NCI-H748 treated with DMSO at 0.1 percent for 48 hours (cell line): ENCODE data around the gene NUMA1.

Source experiments
- DNase-seq: peaks from one replicate; lab custom pipeline; 2025; lab: John Stamatoyannopoulos, UW

The NUMA1 gene

DNA sequence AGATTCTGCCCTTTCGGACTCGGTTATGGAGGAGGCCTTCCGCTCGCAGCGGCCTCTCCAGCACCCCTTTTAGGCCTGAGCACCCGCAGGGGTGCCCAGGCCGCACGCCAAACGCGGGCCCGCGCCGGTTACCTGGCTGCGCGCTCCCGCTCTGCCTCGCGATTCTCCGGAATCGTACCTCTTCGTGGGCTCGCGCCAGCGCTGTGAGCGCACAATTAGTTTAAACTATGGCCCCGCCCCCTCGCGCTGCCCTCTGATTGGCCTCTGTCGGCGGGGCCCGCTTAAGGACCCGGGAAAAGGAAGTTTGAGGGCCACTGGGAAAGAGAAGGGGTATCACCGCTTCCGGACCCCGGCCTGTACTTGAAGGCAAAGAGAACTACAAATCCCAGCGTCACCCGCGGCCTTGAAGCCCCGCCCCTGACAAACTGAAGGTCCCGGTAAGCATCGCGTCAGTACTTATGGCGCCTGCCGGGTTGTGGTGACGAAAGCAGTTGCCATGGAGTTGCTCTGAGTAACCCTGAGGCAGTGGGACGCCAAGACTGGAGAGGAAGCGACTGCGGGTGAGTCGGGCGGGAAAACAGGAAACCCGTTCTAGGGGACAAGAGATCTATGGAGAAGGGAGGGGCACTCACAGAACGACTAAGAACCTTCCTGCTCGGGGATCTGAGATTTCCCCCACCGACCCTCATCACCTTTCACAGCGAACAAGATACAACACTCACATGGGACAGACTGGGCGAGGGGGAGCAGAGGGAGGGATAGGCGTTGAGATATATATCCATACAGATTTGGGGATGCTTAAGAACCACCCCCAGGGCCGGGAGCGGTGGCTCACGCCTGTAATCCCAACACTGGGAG, at the start of gene NUMA1, which contains the start of gene LRRC51:
Gene NUMA1, minus strand, starts transcription at position 217 of the 858 bp plus-strand sequence. CDS start 44,599 bp downstream, outside the sequence.
Gene LRRC51, plus strand, starts transcription at position 525 of the 858 bp plus-strand sequence. CDS start 8,234 bp downstream, outside the sequence.
- DNase-seq = peak; percentile 99

GRCh38 chr11:72129381-72129780, 49.0 kb upstream of the NUMA1 start:
- no peak for DNase-seq

- no peak for DNase-seq
Observed at GRCh38 chr11:72127923-72128322, 47.6 kb upstream of the NUMA1 start.

- no peak for DNase-seq
Observed at GRCh38 chr11:72125956-72126355, 45.6 kb upstream of the NUMA1 start.

- DNase-seq = no peak
Observed at GRCh38 chr11:72124046-72124445, 43.7 kb upstream of the NUMA1 start.

- DNase-seq = no peak
Observed at GRCh38 chr11:72123117-72123653, 42.8 kb upstream of the NUMA1 start.

DNA sequence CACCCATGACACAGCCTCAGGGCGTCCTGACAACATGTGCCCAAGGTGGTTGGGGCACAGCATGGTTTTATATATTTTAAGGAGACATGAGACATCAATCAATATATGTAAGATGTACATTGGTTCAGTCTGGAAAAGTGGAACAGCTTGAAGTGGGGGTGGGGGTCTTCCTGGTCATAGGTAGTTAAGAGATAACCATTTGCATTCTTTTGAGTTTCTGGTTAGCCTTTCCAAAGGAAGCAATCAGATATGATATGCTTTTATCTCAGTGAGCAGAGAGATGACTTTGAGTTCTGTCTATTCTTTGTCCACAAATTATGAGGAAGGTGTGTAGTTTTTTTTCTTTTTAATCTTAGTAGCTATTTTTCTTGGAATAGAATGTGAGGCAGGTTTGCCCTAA, 42.3 kb upstream of the NUMA1 start:
- no peak for DNase-seq

- no peak for DNase-seq
Observed at GRCh38 chr11:72120930-72121329, 40.6 kb upstream of the NUMA1 start.

DNA sequence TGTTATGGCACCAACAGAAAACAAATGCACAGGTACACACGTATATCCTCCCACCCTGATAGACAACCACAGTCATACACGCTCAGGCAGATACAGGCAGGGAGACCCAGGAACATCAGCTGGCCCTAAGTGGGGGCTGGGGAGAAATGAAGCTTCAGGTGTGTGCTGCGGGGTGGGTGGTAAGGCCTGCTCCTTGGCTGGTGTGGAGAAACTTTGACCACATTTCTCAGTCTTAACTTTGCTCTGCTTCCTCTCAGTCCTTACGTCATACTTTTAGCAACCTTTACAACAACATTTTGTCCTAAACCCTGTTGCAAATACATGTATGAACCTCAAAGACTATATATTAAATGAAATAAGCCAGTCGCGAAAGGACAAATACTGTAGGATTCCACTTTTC, 38.9 kb upstream of the NUMA1 start:
- DNase-seq = no peak

- no peak for DNase-seq
Observed at GRCh38 chr11:72116019-72116755, 35.8 kb upstream of the NUMA1 start.

GRCh38 chr11:72114570-72114969, 34.2 kb upstream of the NUMA1 start:
- no peak for DNase-seq

DNA sequence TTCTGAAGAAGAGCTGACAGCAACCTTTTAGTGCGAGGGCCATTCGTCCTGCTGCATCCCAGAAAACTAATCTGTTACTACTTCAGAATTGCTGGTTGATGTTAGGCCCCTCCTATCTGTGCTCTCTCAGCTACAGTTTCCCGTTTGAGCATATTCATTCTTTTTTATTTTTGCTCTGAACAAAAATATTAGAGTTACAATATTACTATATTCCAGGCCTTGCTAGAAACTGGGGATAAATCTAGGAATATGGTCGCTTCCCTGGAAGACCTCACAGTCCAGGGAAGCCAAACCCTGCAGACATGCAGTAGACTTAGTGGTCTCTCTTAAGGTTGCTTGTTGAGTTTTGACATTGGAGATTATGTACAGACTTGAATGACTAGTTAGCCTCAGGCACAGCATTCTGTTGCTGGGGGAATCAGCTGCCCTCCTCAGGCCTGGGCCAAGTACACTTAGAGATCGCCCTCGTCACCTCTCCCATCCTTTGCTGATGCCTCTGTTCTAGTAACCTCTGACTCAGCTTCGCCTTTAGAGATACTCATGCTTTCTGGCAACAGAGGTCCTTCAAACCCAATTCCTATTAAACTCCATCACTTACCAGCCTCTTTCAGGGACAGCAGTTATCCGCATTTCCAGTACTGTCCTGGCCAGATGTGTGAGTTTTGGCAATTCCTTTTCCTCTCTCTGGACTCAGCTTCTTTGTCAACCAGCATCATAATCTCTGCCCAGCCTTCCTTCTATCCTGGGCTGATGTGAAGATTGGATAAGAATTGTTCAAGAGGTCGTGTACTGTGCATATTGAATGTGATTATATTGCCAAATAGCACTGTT, 32.9 kb upstream of the NUMA1 start:
- no peak for DNase-seq

GRCh38 chr11:72112143-72112977, 32.0 kb upstream of the NUMA1 start, which contains the start of gene ANAPC15:
TSS of gene ANAPC15 (minus strand) at chr11:72112695. CDS start at chr11:72111276, 1,419 bp downstream.
- DNase-seq = peak; percentile 99

DNA sequence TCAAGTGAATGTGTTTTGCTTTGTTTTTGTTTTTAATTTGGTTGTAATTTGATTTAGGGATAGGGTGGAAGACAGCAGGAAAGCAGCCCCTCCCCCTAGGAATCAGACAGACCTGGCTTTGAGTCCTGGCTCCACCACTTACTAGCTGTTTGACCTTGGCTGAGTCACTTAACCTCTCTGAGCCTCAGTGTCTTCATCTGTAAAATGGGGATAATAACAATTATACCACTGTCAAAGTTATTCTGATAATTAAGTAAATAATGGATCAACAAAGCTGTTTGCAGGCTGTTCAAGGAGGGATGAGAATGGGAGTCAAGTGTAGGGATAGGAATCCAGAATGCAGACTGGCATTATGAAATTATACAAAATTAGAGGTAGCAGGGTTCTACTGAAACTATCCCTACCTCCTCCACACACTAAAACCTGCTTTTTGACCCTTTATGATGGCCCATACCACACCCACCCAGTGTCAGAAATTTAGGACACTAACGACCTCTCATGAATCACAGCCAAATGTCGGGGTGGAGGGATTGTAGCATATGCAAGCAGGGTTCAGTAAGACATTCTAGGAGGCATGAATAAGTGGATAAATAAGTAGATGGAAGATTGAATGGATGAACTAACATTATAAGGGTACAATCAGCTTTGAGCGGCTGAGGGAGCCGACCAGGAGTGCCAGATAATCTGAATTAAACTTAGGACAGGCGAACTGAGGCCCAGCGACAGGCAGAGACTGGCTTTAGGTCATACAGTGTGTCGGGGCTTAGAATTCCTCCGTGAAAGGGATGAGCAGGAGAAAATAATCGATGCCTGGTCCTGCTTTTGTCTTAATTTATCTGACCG, 31.2 kb upstream of the NUMA1 start:
- DNase-seq = no peak

GRCh38 chr11:72105888-72106287, 25.5 kb upstream of the NUMA1 start, which contains the start of gene TOMT:
TSS of gene TOMT (plus strand) at chr11:72105924. CDS start at chr11:72105952, 28 bp downstream.
- no peak for DNase-seq

DNA sequence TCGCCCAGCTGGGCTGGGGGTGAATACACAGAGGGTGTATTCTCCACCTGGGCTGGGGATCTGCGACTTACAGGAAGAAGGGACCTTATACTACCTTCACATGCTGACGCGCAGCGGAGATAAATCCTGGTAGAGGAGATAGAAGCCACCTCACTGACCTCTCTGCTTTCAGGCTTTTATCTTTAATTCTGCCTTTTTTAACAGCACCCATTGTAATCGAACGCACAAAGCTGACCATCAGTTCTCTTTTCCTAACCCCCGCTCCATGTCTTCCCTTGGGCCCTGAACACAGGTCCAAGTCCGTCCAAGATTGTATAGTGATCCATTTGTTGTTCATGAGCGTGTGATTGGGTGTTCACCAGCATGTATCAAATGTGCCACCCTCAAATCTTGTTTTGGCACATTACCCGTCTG, 23.4 kb upstream of the NUMA1 start:
- no peak for DNase-seq

DNA sequence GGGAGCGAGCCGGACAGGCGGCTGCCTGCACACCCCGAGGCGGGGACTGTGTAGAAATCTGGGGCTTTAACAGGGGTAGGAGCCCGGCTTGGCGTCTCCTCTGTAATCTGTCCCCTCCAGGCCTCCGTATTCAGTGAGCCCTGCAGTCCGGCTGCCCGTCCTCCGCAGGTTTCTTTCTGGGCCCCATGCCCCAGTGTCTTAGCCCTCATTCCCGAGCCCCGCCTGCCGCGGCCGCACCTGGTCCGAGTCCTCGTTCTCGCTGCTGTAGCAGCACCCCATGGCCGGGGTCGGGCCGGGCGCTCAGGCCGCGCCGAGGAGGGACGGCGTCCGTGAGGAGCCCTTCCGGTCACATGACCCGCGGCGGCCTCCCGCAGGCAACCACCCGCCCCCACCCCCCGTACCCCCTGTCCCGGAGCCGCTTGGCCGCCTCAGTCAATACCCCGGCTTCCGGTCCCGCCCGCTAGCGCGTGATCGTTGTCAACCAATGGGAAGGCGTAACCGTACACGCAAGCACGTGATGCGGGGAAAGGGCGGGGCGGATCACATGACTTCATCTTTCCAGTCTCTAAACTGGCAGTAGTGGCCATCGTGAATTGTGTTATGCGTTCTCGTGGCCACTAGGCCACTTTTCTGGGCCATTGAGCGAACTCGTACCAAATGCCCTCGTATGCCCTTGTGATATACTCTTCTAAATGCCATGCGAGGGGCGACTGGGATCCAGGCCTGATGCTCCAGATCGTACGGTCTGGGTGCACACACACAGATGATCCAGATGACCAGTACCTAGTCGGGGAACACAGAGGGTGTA, 22.8 kb upstream of the NUMA1 start, which contains the start of gene LAMTOR1:
Gene LAMTOR1, minus strand, starts transcription at position 352 of the 808 bp plus-strand sequence. Its CDS starts 73 bp downstream, at position 279.
- DNase-seq = peak; percentile 96

- DNase-seq = no peak
Observed at GRCh38 chr11:72102631-72102945, 22.2 kb upstream of the NUMA1 start.

- no peak for DNase-seq
Observed at GRCh38 chr11:72102162-72102561, 21.8 kb upstream of the NUMA1 start.
